HG03520 (cell line): ENCODE results near the gene ROBO2.

Experiments used
- ATAC-seq: cut with Tn5 transposase; IDR thresholded peaks from one replicate; pipeline ENCODE4 v1.9.1; 2021; ENCODE audit warnings: mild to moderate bottlenecking, moderate library complexity; ENCODE audit not compliant: unreplicated experiment

Gene ROBO2

GRCh38 chr3:77467702-77468625, 428.1 kb downstream of the ROBO2 start:
- no peak for ATAC-seq

DNA sequence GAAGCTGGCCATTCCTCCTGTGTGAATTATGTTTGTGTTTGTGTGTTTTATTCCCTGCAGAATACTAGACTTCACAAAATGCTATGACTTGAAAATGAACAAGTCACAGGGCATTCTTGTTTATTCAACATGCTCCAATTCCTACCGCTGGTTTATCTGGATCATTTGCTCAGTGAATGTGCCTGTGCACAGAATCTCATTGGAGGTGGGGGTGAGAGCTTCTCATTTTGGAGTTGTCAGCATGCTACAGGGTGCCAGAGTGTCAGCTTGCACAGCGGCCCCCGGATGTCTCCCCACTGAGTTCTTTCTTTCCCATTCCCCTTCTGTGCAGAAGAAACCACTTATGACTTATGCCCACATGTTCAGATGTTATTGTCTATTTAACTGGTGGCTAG, 428.7 kb downstream of the ROBO2 start:
- no peak for ATAC-seq

- no peak for ATAC-seq
Observed at GRCh38 chr3:77475507-77475906, 435.6 kb downstream of the ROBO2 start.

DNA sequence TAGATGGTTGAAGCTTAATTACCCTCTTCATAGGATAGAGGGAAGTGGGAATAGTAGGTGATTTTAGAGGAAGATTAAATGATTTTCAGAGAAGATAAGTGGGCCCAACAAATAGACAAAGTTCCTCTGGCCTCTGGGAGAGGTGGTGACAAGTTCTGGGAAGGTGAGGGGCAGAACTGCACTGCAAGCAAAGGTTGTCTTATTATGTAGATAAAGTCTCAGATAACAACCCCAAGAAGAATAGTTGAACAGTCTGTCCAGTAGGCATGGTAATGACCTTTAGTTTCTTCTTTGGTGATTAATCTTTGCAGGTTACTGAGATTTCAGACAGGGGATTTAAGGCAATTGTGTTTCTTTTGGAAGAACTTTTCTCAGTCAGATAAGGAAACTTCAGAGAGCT, 439.1 kb downstream of the ROBO2 start:
- no peak for ATAC-seq

GRCh38 chr3:77489216-77489615, 449.3 kb downstream of the ROBO2 start:
- no peak for ATAC-seq

GRCh38 chr3:77491961-77492360, 452.1 kb downstream of the ROBO2 start:
- ATAC-seq = no peak

DNA sequence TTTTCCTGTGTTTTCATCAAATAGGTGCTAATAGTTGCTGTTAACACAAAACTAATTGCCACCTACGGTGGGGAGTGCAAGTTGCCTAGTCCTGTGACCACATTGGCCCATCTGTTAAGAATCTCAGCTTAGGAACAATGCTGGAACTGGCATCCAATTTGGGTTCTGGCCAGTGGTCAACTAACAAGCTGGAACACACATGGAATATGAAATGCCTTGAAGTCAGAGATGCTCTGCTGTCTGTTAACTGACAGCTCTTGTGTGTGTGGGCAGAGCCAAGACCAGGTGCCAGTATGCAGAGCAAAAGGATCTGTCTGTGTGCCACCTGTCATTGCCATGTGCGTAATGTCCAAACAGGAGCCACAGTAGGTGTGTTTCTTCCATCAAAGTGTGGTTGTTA, 460.8 kb downstream of the ROBO2 start:
- no peak for ATAC-seq

GRCh38 chr3:77506384-77506783, 466.5 kb downstream of the ROBO2 start:
- no peak for ATAC-seq

GRCh38 chr3:77513542-77513941, 473.6 kb downstream of the ROBO2 start:
- ATAC-seq = no peak

DNA sequence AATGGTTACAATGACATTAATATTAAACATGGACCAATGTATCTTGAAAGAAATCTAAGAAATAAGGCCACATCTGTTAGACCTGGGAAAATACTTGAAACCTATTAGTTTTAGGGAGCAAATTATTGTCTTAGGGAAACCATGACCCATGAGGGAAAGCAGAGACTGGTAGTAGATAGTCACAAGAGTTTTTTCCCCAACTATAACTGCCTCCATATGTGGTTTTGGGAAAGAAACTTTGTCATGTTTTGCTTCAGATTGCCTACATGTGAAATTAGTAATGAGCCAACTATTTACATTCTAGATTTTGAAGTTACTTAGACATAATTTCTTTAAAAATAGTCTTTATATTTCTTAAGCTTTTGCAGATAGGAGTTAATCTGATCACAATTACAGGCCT, 474.9 kb downstream of the ROBO2 start:
- no peak for ATAC-seq

GRCh38 chr3:77524463-77524862, 484.6 kb downstream of the ROBO2 start:
- ATAC-seq = no peak

DNA sequence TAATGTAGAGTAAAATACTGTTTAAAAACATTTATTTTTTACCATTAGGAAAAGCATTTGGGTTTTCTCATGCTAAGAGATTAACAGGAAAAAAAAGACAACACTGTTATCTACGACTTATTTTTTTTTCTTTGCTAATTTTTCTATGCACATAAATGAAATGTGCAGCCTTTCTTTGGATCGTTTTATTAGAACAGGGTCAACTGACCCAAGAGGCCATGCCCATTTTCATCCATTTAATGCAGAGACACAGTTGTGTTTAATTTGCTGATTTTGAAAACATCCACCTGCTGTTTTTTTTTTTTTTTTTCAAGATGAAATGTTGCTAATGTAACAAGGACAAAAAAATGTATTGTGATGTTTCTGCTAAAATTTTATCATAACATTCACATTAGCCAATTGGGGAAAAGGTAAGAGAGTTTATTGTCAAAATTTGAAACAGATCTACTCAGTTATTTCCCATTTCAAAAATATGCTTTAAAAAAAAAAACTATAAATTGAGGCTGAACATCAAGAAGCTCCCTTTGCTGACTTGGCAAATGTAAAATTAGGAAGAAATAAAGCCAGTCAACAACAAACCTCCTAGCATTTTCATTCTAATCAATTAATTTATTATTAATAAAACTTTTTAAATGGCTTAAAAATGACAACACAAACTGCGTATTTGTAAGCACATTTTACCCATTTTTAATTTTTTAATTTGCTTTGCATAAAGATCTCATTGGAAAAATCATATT, 485.2 kb downstream of the ROBO2 start:
- ATAC-seq = no peak

DNA sequence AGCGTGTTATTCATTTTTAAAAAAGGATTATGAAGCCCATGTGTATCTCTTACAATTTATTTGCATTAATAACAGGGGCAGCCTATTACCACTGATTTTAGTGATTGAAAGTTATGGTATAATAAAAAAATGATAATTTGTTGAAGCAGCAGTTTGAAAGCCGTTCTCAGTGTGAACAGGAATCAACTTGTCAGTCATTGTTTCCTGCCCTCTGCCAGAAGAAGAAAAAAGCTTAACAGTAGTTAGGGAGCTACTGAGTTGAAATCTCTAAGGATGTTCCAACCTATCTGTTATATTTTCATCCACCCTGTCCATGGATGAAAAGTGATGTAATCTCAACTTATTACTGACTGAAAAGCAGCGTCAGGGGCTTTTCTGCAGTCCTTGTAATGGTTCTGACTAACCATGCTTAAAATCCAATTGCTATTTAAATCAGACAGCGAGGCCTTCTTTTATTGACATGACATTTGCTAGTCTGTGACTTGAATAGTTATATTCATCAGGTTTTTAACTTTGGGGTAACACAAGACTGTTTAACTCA, 486.7 kb downstream of the ROBO2 start:
- no peak for ATAC-seq

DNA sequence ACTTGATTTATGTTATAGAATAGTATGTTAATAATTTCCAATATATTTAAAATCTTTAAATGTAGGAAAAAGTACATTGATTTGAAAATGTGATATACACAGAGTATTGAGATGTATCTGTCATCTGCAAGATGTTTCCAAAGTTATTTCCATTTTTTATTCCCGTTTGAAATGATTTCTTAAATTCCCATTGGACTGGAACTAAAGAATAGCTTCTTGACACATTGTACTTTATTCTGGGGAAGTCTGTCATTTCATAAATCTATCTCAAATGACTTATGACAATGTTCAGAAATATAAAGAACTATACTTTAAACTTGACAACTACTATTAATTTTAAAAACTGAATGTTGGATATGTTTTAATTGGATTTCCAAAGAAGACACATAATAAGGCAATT, 489.6 kb downstream of the ROBO2 start:
- ATAC-seq = no peak

GRCh38 chr3:77530870-77531269, 491.0 kb downstream of the ROBO2 start:
- ATAC-seq = no peak

- no peak for ATAC-seq
Observed at GRCh38 chr3:77535116-77535515, 495.2 kb downstream of the ROBO2 start.

DNA sequence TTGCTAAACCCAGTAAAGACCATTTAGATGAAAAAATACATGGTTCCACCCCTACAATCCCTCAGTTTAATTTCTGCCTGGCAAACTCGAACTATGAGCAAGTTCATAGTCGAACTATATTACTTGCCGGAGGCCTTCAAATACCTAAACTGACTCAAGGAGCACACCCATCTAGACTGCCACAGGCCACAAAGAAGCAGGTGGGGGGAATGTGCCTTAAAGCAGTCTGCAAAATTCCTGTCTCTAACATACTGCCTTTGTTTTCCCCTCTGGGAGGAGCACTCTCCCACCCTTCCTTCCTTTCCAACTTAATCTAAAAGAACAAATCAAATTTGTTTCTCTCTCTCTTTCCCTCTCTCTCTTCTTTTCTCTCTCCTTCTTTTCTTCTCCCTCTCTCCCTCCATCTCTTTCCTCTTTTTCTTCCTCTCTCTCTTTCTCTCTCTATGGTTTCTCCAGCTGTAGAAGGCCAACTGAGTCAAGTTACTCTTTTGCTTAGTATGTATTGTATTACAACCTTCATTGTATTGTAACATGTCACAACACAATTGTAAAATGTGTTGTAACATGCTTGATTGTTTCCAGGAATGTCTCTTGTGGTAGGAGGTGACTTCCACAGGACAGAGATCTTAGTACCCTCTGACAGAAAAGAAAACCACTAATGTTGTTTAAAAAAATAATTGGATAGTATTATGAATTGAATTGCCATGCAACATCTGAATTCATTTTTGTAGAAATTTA, 496.3 kb downstream of the ROBO2 start:
- ATAC-seq = no peak

- no peak for ATAC-seq
Observed at GRCh38 chr3:77539014-77539413, 499.1 kb downstream of the ROBO2 start.

GRCh38 chr3:77539677-77540076, 499.8 kb downstream of the ROBO2 start:
- ATAC-seq = no peak

- ATAC-seq = no peak
Observed at GRCh38 chr3:77541203-77541922, 501.5 kb downstream of the ROBO2 start.

- no peak for ATAC-seq
Observed at GRCh38 chr3:77546246-77546645, 506.3 kb downstream of the ROBO2 start.
